Measurements from ENCODE around the gene AQP10. TPM values are rescaled to one million over a fixed set of nuclear protein-coding genes. Genes with fewer than 3 reads are reported as not detected.
"Not testable (repeated sequence)": the region's sequence is repeated elsewhere in the genome, so short reads cannot be mapped to it uniquely, and the experiment has no call there.

The AQP10 gene
- total RNA-seq, 1 donor from 2014 or later = 0.64 TPM

DNA sequence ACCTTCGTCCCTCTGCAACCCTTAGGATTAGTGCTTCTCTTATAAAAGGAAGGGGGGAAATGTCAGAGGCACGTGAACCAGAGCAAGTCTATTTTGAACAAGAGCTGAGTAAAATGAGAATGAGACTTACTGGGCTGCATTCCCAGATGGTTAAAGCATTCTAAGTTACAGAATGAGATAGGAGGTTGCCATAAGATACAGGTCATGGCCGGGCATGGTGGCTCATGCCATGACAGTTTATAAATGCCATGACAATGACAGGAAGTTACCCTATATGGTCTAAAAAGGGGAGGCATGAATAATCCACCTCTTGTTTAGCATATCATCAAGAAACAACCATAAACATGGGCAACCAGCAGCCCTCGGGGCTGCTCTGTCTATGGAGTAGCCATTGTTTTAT is 2.5 kb upstream of the AQP10 start:
- ATAC-seq (no peak), DNase-seq (no peak)
- no peaks in the 10 kb centered on the region for H3K4me1 ChIP-seq
- peaks cover 4% of the 10 kb centered on the region for H3K9me3 ChIP-seq
- TF ChIP-seq, protein P1, sequence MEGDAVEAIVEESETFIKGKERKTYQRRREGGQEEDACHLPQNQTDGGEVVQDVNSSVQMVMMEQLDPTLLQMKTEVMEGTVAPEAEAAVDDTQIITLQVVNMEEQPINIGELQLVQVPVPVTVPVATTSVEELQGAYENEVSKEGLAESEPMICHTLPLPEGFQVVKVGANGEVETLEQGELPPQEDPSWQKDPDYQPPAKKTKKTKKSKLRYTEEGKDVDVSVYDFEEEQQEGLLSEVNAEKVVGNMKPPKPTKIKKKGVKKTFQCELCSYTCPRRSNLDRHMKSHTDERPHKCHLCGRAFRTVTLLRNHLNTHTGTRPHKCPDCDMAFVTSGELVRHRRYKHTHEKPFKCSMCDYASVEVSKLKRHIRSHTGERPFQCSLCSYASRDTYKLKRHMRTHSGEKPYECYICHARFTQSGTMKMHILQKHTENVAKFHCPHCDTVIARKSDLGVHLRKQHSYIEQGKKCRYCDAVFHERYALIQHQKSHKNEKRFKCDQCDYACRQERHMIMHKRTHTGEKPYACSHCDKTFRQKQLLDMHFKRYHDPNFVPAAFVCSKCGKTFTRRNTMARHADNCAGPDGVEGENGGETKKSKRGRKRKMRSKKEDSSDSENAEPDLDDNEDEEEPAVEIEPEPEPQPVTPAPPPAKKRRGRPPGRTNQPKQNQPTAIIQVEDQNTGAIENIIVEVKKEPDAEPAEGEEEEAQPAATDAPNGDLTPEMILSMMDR (IDR thresholded peaks at IDR 0.05) = no peak
- no peak overlapping the region for H3K27ac ChIP-seq
- intact Hi-C loops (cut with DNase I) = no loop called here
- no peak overlapping the region for H3K4me3 ChIP-seq
- no peaks in the 10 kb centered on the region for H3K36me3 ChIP-seq
- H3K27me3 ChIP-seq = no peaks in the 10 kb centered on the region

DNA sequence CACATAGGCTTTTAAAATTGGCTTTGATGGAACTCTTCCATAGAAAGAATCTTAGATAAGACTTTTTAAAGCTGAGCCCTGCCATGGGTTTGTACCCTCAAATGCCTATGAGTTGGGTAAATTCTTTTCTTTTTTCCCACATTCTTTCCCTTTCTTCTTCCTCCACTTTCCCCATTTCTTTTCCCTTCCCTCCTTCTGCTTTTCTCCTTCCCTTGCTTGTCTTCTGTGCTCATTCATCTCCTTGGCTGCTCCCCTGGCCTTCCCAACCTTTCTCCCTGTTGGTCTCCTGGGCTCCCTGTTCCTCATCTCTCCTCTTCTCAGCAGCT is 679 bp downstream of the AQP10 start:
- peaks cover 16% of the 10 kb centered on the region for H3K4me1 ChIP-seq
- ATAC-seq; intact Hi-C loops (cut with DNase I); H3K36me3 ChIP-seq; H3K27me3 ChIP-seq; H3K27ac ChIP-seq; DNase-seq; H3K9me3 ChIP-seq; H3K4me3 ChIP-seq: not testable (repeated sequence)

DNA sequence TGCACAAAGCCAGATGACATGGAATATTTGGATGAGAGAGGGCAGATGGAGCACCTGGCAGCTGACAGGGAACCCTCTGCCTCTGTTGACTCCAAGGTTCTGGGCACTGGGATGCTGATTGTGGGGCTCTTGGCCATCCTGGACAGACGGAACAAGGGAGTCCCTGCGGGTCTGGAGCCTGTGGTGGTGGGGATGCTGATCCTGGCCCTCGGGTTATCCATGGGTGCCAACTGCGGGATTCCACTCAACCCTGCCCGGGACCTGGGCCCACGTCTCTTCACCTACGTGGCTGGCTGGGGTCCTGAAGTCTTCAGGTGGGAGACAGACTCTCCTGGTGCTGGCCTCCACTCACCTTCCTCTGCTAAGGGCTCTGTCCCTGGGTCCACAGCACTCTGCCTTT is 2.6 kb downstream of the AQP10 start:
- H3K27me3 ChIP-seq = no peaks in the 10 kb centered on the region
- no peaks in the 10 kb centered on the region for H3K36me3 ChIP-seq
- TF ChIP-seq, protein P1 (IDR thresholded peaks at IDR 0.05) = no peak
- H3K9me3 ChIP-seq = no peaks in the 10 kb centered on the region
- DNase-seq (no peak), ATAC-seq (no peak)
- intact Hi-C loops (cut with DNase I) = no loop called here
- no peak overlapping the region for H3K27ac ChIP-seq
- peaks cover 34% of the 10 kb centered on the region for H3K4me1 ChIP-seq
- no peak overlapping the region for H3K4me3 ChIP-seq

DNA sequence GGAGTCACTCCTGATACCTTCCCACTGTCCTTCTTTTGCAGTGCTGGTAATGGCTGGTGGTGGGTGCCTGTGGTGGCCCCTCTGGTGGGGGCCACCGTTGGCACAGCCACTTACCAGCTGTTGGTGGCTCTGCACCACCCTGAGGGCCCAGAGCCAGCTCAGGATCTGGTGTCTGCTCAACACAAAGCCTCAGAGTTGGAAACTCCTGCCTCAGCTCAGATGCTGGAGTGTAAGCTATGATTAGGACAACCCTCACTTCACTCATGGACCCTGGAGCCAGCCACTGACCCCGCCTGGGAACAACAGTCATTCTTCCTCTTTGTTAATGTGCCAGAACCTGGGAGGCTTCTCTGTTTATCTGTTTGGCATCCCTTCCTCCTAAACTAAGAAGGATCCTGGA is 3.3 kb downstream of the AQP10 start:
- no peak for ATAC-seq
- TF ChIP-seq, protein P1 (IDR thresholded peaks at IDR 0.05) = no peak

DNA sequence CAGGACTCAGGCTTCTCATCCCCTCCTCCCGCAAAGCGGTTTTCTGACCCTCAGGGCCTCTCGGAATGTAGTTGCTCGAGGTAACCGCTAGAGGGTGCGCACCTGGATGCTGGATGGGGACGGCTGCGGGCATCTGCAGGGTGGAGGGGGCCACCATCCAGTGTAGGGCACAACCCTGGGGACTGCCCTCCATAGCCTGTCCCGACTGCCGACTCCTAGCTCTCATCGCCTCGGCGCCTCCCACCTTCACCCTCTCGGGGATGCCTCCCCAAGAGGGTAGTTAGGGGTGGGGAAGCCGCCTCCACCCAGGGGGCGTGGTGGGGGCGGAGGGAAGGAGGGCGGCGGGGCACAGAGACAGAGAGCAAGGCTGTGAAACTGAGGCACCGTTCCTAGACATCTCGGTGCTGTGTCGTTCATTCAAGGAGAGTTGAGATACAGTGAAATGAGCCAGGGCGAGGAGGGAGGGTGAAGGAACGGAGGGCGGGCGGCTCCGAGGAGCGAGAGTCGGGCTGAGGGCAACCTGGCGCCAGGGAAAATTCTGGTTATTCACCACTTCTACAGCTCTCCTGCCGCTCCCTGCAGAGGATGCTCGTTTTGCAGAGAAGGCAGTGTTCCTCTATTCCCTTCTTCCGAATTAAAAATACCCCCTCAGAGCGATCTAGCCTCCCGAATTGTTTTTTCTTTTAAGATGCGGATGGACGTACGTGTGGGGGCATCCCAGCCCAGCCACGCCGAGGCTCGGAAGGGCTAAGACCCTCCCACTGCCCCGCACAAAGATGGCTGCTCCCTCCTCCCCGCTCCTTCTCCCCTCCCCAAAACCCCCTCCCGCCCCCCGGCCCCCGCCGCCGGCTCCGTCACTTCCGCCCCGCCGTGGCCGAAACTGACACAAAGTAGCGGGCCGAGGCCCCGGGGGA is 4.0 kb downstream of the AQP10 start, which contains the start of gene ATP8B2:
Gene ATP8B2 (plus strand): TSS at position 857 of the 914 bp plus-strand sequence. CDS start 2,617 bp downstream, outside the sequence.
- peaks cover 39% of the 10 kb centered on the region for H3K4me1 ChIP-seq
- intact Hi-C loops (cut with DNase I) = no loop called here
- no peaks in the 10 kb centered on the region for H3K27me3 ChIP-seq
- ATAC-seq = peak; percentile 76
- DNase-seq = peak; percentile 82
- H3K36me3 ChIP-seq = no peaks in the 10 kb centered on the region
- peak within 1 kb of the TSS; percentile 72 for H3K4me3 ChIP-seq
- TF ChIP-seq, protein P1 (IDR thresholded peaks at IDR 0.05) = peak; percentile 91
- H3K27ac ChIP-seq = peak within 1 kb of the TSS; percentile 87
- H3K9me3 ChIP-seq = no peaks in the 10 kb centered on the region

More for the DNA sequence above, 3.3 kb downstream of the AQP10 start:
- no peak for DNase-seq
- Histone ChIP-seq H3K4me1 (peaks cover 39% of the 10 kb centered on the region), H3K9me3 (no peaks in the 10 kb centered on the region), H3K27me3 (no peaks in the 10 kb centered on the region), H3K36me3 (no peaks in the 10 kb centered on the region), H3K27ac (no peak overlapping the region), H3K4me3 (peak overlapping the region; percentile 72)
- intact Hi-C loops (cut with DNase I) = no loop called here

Measured in upper lobe of right lung (tissue), 1 donor.